ENCODE measurements around the gene DUSP1. TPM values are rescaled to one million over a fixed set of nuclear protein-coding genes. Genes with fewer than 3 reads are reported as not detected.
A peak's percentile ranks its signal among the peaks of the same experiment; 100 is the strongest.

DUSP1 gene
- total and polyA plus RNA-seq, 2 of the 13 experiments (the other 11 are each of a cell fraction or from before 2014, with no cell fraction given), result 27.1 to 55.5 TPM

GRCh38 chr5:172772112-172772906, 1.3 kb upstream of the DUSP1 start (continued):
- peak; percentile 79 for TF ChIP-seq ZNF574 (CRISPR knock-in tag; IDR thresholded peaks at IDR 0.05)
- TF ChIP-seq NAIF1 (CRISPR knock-in tag; IDR thresholded peaks at IDR 0.05; ENCODE audit: borderline replicate concordance), result peak; percentile 66; the same call in 1 of the 2 replicates
- TF ChIP-seq PRDM4 (CRISPR knock-in tag; IDR thresholded peaks at IDR 0.05; ENCODE audit: borderline replicate concordance), result no peak
- no peak for TF ChIP-seq BCL3 (CRISPR knock-in tag; IDR thresholded peaks at IDR 0.05)
- no peak for TF ChIP-seq CHD4 (IDR thresholded peaks at IDR 0.05; ENCODE audit: borderline replicate concordance, low read length)
- TF ChIP-seq HMGA1 (CRISPR knock-in tag; conservative IDR thresholded peaks at IDR 0.05), result no peak
- TF ChIP-seq, protein P1, sequence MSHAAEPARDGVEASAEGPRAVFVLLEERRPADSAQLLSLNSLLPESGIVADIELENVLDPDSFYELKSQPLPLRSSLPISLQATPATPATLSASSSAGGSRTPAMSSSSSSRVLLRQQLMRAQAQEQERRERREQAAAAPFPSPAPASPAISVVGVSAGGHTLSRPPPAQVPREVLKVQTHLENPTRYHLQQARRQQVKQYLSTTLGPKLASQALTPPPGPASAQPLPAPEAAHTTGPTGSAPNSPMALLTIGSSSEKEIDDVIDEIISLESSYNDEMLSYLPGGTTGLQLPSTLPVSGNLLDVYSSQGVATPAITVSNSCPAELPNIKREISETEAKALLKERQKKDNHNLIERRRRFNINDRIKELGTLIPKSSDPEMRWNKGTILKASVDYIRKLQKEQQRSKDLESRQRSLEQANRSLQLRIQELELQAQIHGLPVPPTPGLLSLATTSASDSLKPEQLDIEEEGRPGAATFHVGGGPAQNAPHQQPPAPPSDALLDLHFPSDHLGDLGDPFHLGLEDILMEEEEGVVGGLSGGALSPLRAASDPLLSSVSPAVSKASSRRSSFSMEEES (CRISPR knock-in tag; IDR thresholded peaks at IDR 0.05), result peak; percentile 77
- peak; percentile 78; the same call in 1 of the 2 replicates for TF ChIP-seq KDM1A (CRISPR knock-in tag; IDR thresholded peaks at IDR 0.05)
- TF ChIP-seq MTA1 (CRISPR knock-in tag; IDR thresholded peaks at IDR 0.05; ENCODE audit: borderline replicate concordance), result peak; percentile 97
- peak; percentile 28; the same call in 1 of the 2 replicates for TF ChIP-seq TARDBP (CRISPR knock-in tag; IDR thresholded peaks at IDR 0.05)
- TF ChIP-seq ZNF318 (CRISPR knock-in tag; IDR thresholded peaks at IDR 0.05), result no peak
